A549 (cell line): ENCODE measurements around the gene NOTCH2. TPM values are rescaled to one million over a fixed set of nuclear protein-coding genes. Genes with fewer than 3 reads are reported as not detected.

Experiments
- ATAC-seq, 2 experiments: fragments of 200-7000 bp in 1 of 2; fragments of >200 bp in 1 of 2; cut with Nextera tagmentation in 1 of 2; cut with Tn5 transposase in 1 of 2; 3 replicates each; pipeline versions ENCODE4 v1.8.0 to v1.9.1; 2018 to 2020; ENCODE audit warnings: mild to moderate bottlenecking in 1 of 2, moderate library complexity in 1 of 2
- CTCF ChIA-PET: fragments of 300-600 bp; sonication (Branson Sonifier 250); formaldehyde crosslinking; extraction: SDS; loops from one replicate; lab custom pipeline; 2021; ENCODE audit warnings: antibody characterized with exemption, inconsistent platforms; lab: Yijun Ruan, JAX
- POLR2A ChIA-PET: fragments of 350-600 bp; formaldehyde crosslinking; extraction: SDS; loops from one replicate; lab custom pipeline; 2021; ENCODE audit warnings: antibody characterized with exemption, inconsistent platforms; lab: Yijun Ruan, JAX
- DNase-seq, 2 experiments: peaks; one replicate each; pipeline versions ENCODE4 v3.0.0 to v3.0.0-alpha.2; 2011 to 2016; ENCODE audit warnings: low read depth in 1 of 2, low spot score in 1 of 2
- FAIRE-seq: peaks from 2 replicates; lab custom pipeline; 2011; peaks lifted over from hg19 to GRCh38; lab: Jason Lieb, UNC
- H3K27ac ChIP-seq, 2 experiments: fragments of >200 bp; sonication (Bioruptor Twin); formaldehyde crosslinking; 3 replicates each; pipeline ENCODE4 v1.5.1; 2016 to 2017
- H3K4me1 ChIP-seq: fragments of >200 bp; sonication (Bioruptor Twin); formaldehyde crosslinking; 3 replicates; pipeline ENCODE4 v1.6.1; 2016
- H3K4me2 ChIP-seq: fragments of >200 bp; sonication (Bioruptor Twin); formaldehyde crosslinking; 3 replicates; pipeline ENCODE4 v1.6.1; 2016
- H3K4me3 ChIP-seq: fragments of >200 bp; sonication (Bioruptor Twin); formaldehyde crosslinking; 3 replicates; pipeline ENCODE4 v1.5.1; 2016
- H3K9me3 ChIP-seq: fragments of >200 bp; sonication (Bioruptor Twin); formaldehyde crosslinking; 3 replicates; pipeline ENCODE4 v1.6.1; 2016
- BHLHE40 ChIP-seq: IDR thresholded peaks from 2 replicates; pipeline ENCODE4 v1.6.1; 2012; ENCODE audit warnings: low read depth, low read length, inconsistent platforms
- CBX2 ChIP-seq: fragments of 200-600 bp; sonication (generic); IDR thresholded peaks from 2 replicates; pipeline ENCODE4 v1.6.1; 2016; ENCODE audit warnings: low read depth, mild to moderate bottlenecking, borderline replicate concordance
- CEBPB ChIP-seq, 2 experiments: fragments of >200 bp in 1 of 2; sonication (Bioruptor Twin) in 1 of 2; formaldehyde crosslinking in 1 of 2; IDR thresholded peaks; 2 replicates each; pipeline ENCODE4 v1.6.1; 2012 to 2016
- CHD2 ChIP-seq: fragments of 150-350 bp; IDR thresholded peaks from 2 replicates; pipeline ENCODE4 v1.6.1; 2014; ENCODE audit warnings: low read length; ENCODE audit not compliant: partially characterized antibody
- FOSB ChIP-seq: fragments of 250-450 bp; sonication (Bioruptor Pico); IDR thresholded peaks from 2 replicates; pipeline ENCODE4 v1.5.0; 2020; ENCODE audit warnings: mild to moderate bottlenecking, moderate library complexity
- GATA3 ChIP-seq: IDR thresholded peaks from 2 replicates; pipeline ENCODE4 v1.6.1; 2012; ENCODE audit warnings: borderline replicate concordance
- HES2 ChIP-seq: fragments of >200 bp; sonication (Bioruptor Twin); formaldehyde crosslinking; IDR thresholded peaks from 2 replicates; pipeline ENCODE4 v1.6.1; 2016
- HOXB5 ChIP-seq: fragments of 250-450 bp; sonication (Bioruptor Pico); IDR thresholded peaks from 2 replicates; pipeline ENCODE4 v1.5.0; 2020; ENCODE audit warnings: mild to moderate bottlenecking, moderate library complexity
- JUN ChIP-seq, 2 experiments: fragments of >200 bp; sonication (Bioruptor Twin); formaldehyde crosslinking; IDR thresholded peaks; 2 replicates in 1 of 2; 3 replicates in 1 of 2; pipeline ENCODE4 v1.6.1; 2016 to 2017
- KDM1A ChIP-seq: fragments of 200-600 bp; sonication (generic); IDR thresholded peaks from 2 replicates; pipeline ENCODE4 v1.6.1; 2016; ENCODE audit warnings: low read depth, mild to moderate bottlenecking
- KDM5A ChIP-seq: fragments of 200-600 bp; sonication (generic); IDR thresholded peaks from 2 replicates; pipeline ENCODE4 v1.6.1; 2016; ENCODE audit warnings: antibody characterized with exemption, mild to moderate bottlenecking
- NFE2L2 ChIP-seq: fragments of 150-350 bp; conservative IDR thresholded peaks from 2 replicates; pipeline ENCODE4 v1.6.1; 2014; ENCODE audit warnings: low read length
- PHF8 ChIP-seq: fragments of 200-600 bp; sonication (generic); IDR thresholded peaks from 2 replicates; pipeline ENCODE4 v1.6.1; 2016; ENCODE audit warnings: low read depth, mild to moderate bottlenecking, antibody characterized with exemption, moderate library complexity, borderline replicate concordance
- POLR2A ChIP-seq: IDR thresholded peaks from 2 replicates; pipeline ENCODE4 v1.6.1; 2012; ENCODE audit warnings: mild to moderate bottlenecking, low read length
- RAD21 ChIP-seq, 2 experiments: fragments of >200 bp in 1 of 2; sonication (Bioruptor Twin) in 1 of 2; formaldehyde crosslinking in 1 of 2; IDR thresholded peaks in 1 of 2; conservative IDR thresholded peaks in 1 of 2; 2 replicates in 1 of 2; 3 replicates in 1 of 2; pipeline ENCODE4 v1.6.1; 2012 to 2018; ENCODE audit warnings: inconsistent platforms in 1 of 2
- RFX5 ChIP-seq: fragments of 450-650 bp; IDR thresholded peaks from 2 replicates; pipeline ENCODE4 v1.7.1; 2014; ENCODE audit warnings: antibody characterized with exemption, mild to moderate bottlenecking, moderate library complexity
- SMC3 ChIP-seq: fragments of >200 bp; sonication (Bioruptor Twin); formaldehyde crosslinking; IDR thresholded peaks from 3 replicates; pipeline ENCODE4 v1.6.1; 2018; ENCODE audit warnings: inconsistent platforms
- TP53 ChIP-seq: fragments of 250-450 bp; sonication (Bioruptor Pico); IDR thresholded peaks from 2 replicates; pipeline ENCODE4 v1.5.0; 2021; ENCODE audit warnings: mild to moderate bottlenecking, moderate library complexity
- ZC3H11A ChIP-seq: fragments of 450-650 bp; IDR thresholded peaks from 2 replicates; pipeline ENCODE4 v1.6.1; 2014; ENCODE audit warnings: antibody characterized with exemption, mild to moderate bottlenecking
- ZNF302 ChIP-seq: fragments of 250-450 bp; sonication (Bioruptor Pico); IDR thresholded peaks from 2 replicates; pipeline ENCODE4 v1.9.0; 2021; ENCODE audit warnings: inconsistent platforms, mild to moderate bottlenecking, moderate library complexity
- WGBS: methylation state at CpG from one replicate; pipeline ENCODE4 v1.1.6; 2017; ENCODE audit errors: missing lambda C conversion rate; 5-methylcytosine and 5-hydroxymethylcytosine counted together
- polyA plus RNA-seq, 4 experiments: library from polyadenylated mRNA; depleted of rRNA in 3 of 4; stranded (reverse); fragments of >200 nt; fragmentation: RNase III in 1 of 4; extraction: RNeasy Plus Mini Kit Qiagen cat#74134 plus additional on column Dnase treatment in 1 of 4; gene quantifications; 2 replicates in 3 of 4; 3 replicates in 1 of 4; pipeline ENCODE4 v1.2.3, GENCODE V29; 2011 to 2017
- TF ChIP-seq, protein P1 (sequence below): fragments of 200-600 bp; sonication (generic); IDR thresholded peaks from 2 replicates; pipeline ENCODE4 v1.6.1; 2016; ENCODE audit warnings: antibody characterized with exemption, mild to moderate bottlenecking, moderate library complexity
- TF ChIP-seq, protein P2 (sequence below): fragments of 150-350 bp; IDR thresholded peaks from 2 replicates; pipeline ENCODE4 v1.6.1; 2014; ENCODE audit warnings: low read depth, mild to moderate bottlenecking, low read length

NOTCH2 gene
- polyA plus RNA-seq, 2 of the 4 experiments (the other 2 are of a cell fraction) = 11.6 to 15.0 TPM

DNA sequence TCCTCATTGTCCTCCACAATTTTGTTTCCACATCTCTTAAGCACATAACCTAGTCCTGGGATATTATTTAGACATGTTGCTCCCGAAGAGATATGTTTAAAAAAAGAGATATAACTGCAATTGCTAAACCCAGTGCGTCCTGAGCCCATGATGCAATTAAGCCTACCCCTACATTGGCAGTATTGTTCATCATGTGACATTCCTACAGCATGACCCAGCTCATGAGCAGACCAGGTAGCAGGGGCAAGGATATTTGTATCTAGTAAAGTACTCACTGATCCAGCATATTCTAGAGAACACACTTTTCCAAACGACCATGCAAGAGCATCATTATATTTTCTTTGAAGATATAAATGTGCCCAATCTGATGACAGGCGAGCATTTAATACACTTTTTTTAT is 174.4 kb downstream of the NOTCH2 start:
- ChIA-PET POLR2A (no interaction called here), CTCF (no interaction called here)
- Histone ChIP-seq H3K4me3 (no peak overlapping the region), H3K4me1 (no peaks in the 10 kb centered on the region), H3K9me3 (no peaks in the 10 kb centered on the region), H3K4me2 (no peak overlapping the region), H3K27ac (no peak overlapping the region)
- ATAC-seq (no peak), FAIRE-seq (no peak), DNase-seq (no peak)
- TF ChIP-seq TP53 (CRISPR knock-in tag) = no peak
- no peak for TF ChIP-seq SMC3
- TF ChIP-seq POLR2A = no peak
- no peak for TF ChIP-seq HOXB5
- TF ChIP-seq, protein P1, sequence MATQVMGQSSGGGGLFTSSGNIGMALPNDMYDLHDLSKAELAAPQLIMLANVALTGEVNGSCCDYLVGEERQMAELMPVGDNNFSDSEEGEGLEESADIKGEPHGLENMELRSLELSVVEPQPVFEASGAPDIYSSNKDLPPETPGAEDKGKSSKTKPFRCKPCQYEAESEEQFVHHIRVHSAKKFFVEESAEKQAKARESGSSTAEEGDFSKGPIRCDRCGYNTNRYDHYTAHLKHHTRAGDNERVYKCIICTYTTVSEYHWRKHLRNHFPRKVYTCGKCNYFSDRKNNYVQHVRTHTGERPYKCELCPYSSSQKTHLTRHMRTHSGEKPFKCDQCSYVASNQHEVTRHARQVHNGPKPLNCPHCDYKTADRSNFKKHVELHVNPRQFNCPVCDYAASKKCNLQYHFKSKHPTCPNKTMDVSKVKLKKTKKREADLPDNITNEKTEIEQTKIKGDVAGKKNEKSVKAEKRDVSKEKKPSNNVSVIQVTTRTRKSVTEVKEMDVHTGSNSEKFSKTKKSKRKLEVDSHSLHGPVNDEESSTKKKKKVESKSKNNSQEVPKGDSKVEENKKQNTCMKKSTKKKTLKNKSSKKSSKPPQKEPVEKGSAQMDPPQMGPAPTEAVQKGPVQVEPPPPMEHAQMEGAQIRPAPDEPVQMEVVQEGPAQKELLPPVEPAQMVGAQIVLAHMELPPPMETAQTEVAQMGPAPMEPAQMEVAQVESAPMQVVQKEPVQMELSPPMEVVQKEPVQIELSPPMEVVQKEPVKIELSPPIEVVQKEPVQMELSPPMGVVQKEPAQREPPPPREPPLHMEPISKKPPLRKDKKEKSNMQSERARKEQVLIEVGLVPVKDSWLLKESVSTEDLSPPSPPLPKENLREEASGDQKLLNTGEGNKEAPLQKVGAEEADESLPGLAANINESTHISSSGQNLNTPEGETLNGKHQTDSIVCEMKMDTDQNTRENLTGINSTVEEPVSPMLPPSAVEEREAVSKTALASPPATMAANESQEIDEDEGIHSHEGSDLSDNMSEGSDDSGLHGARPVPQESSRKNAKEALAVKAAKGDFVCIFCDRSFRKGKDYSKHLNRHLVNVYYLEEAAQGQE = no peak
- TF ChIP-seq HES2 = no peak
- no peak for TF ChIP-seq RAD21 (conservative IDR thresholded peaks at IDR 0.05 in 1 of 2, IDR thresholded peaks at IDR 0.05 in 1 of 2)
- TF ChIP-seq, protein P2, sequence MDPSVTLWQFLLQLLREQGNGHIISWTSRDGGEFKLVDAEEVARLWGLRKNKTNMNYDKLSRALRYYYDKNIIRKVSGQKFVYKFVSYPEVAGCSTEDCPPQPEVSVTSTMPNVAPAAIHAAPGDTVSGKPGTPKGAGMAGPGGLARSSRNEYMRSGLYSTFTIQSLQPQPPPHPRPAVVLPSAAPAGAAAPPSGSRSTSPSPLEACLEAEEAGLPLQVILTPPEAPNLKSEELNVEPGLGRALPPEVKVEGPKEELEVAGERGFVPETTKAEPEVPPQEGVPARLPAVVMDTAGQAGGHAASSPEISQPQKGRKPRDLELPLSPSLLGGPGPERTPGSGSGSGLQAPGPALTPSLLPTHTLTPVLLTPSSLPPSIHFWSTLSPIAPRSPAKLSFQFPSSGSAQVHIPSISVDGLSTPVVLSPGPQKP = no peak
- no peak for TF ChIP-seq NFE2L2
- TF ChIP-seq BHLHE40 = no peak
- no peak for TF ChIP-seq CBX2
- TF ChIP-seq RFX5 = no peak
- TF ChIP-seq ZC3H11A = no peak
- TF ChIP-seq KDM1A = no peak
- TF ChIP-seq JUN (IDR thresholded peaks at IDR 0.05) = no peak
- TF ChIP-seq FOSB = no peak
- TF ChIP-seq KDM5A = no peak
- TF ChIP-seq PHF8 = no peak
- TF ChIP-seq CHD2 = no peak
- TF ChIP-seq ZNF302 = no peak
- WGBS = 38% methylated on average over 4 of the region's 4 CpGs

- TF ChIP-seq CEBPB (IDR thresholded peaks at IDR 0.05) (no peak), GATA3 (no peak)
- Histone ChIP-seq H3K4me3 (no peak overlapping the region), H3K4me1 (no peaks in the 10 kb centered on the region), H3K4me2 (no peak overlapping the region), H3K9me3 (no peaks in the 10 kb centered on the region), H3K27ac (no peak overlapping the region)
- CTCF ChIA-PET = no interaction called here
- ATAC-seq (no peak), DNase-seq (no peak), FAIRE-seq (no peak)
- 52% methylated on average over 10 of the region's 10 CpGs for WGBS
- POLR2A ChIA-PET = no interaction called here
Measured at GRCh38 chr1:119893827-119894700, 175.4 kb downstream of the NOTCH2 start.
